Daoy (cell line): ENCODE results near the gene IFT81. TPM values are rescaled to one million over a fixed set of nuclear protein-coding genes. Genes with fewer than 3 reads are reported as not detected.

ENCODE experiments used
- DNase-seq: peaks from one replicate; pipeline ENCODE4 v3.0.0-alpha.2; 2015; ENCODE audit warnings: low read depth
- total RNA-seq: library from RNA; depleted of rRNA; stranded (reverse); fragments of >200 nt; shearing (Covaris generic); gene quantifications from 2 replicates; pipeline ENCODE4 v1.2.3, GENCODE V29; 2014

Gene IFT81
- total RNA-seq, 1 experiment from 2014 or later, result 8.9 TPM

GRCh38 chr12:110149086-110149660, 25.0 kb downstream of the IFT81 start:
- no peak for DNase-seq

GRCh38 chr12:110156766-110157165, 32.6 kb downstream of the IFT81 start:
- DNase-seq, result no peak

- no peak for DNase-seq
Measured at GRCh38 chr12:110157539-110157938, 33.4 kb downstream of the IFT81 start.

- no peak for DNase-seq
Measured at GRCh38 chr12:110159671-110160245, 35.6 kb downstream of the IFT81 start.

GRCh38 chr12:110165540-110166159, 41.5 kb downstream of the IFT81 start:
- DNase-seq, result no peak

GRCh38 chr12:110168732-110169455, 44.7 kb downstream of the IFT81 start:
- no peak for DNase-seq

- no peak for DNase-seq
Measured at GRCh38 chr12:110170535-110171185, 46.5 kb downstream of the IFT81 start.

GRCh38 chr12:110171186-110171538, 47.0 kb downstream of the IFT81 start:
- no peak for DNase-seq

GRCh38 chr12:110171636-110172035, 47.5 kb downstream of the IFT81 start:
- no peak for DNase-seq

GRCh38 chr12:110174373-110174996, 50.3 kb downstream of the IFT81 start:
- DNase-seq, result no peak

GRCh38 chr12:110175201-110175600, 51.0 kb downstream of the IFT81 start:
- DNase-seq, result no peak

- no peak for DNase-seq
Measured at GRCh38 chr12:110176745-110177144, 52.6 kb downstream of the IFT81 start.

GRCh38 chr12:110179291-110179690, 55.1 kb downstream of the IFT81 start:
- peak; percentile 62 for DNase-seq

GRCh38 chr12:110180591-110181005, 56.4 kb downstream of the IFT81 start:
- DNase-seq, result no peak

GRCh38 chr12:110182281-110182680, 58.1 kb downstream of the IFT81 start:
- no peak for DNase-seq

- no peak for DNase-seq
Measured at GRCh38 chr12:110183386-110183785, 59.2 kb downstream of the IFT81 start.

GRCh38 chr12:110185626-110186025, 61.5 kb downstream of the IFT81 start:
- no peak for DNase-seq

GRCh38 chr12:110186059-110186458, 61.9 kb downstream of the IFT81 start:
- DNase-seq, result no peak

- DNase-seq, result no peak
Measured at GRCh38 chr12:110193196-110193595, 69.0 kb downstream of the IFT81 start.

GRCh38 chr12:110197003-110197402, 72.8 kb downstream of the IFT81 start:
- DNase-seq, result no peak

- no peak for DNase-seq
Measured at GRCh38 chr12:110198386-110198785, 74.2 kb downstream of the IFT81 start.
